ENCODE data around the gene CACHD1.

- no peak for TF ChIP-seq CTCF (IDR thresholded peaks at IDR 0.05; ENCODE audit: control extremely low read depth in 1 of 3, insufficient read depth in 1 of 3, low read depth in 1 of 3, low read length in 3 of 3)
- no peak for TF ChIP-seq POLR2A (IDR thresholded peaks at IDR 0.05; ENCODE audit: control extremely low read depth in 1 of 2, low read depth in 2 of 2, low read length in 2 of 2)
- TF ChIP-seq EZH2 (IDR thresholded peaks at IDR 0.05; ENCODE audit: low read depth, low read length, severe bottlenecking), result no peak
- TF ChIP-seq POLR2AphosphoS5 (IDR thresholded peaks at IDR 0.05; ENCODE audit: low read depth, low read length), result no peak
- no peak for TF ChIP-seq CEBPB (IDR thresholded peaks at IDR 0.05; ENCODE audit: low read depth, low read length)
- TF ChIP-seq TAF1 (IDR thresholded peaks at IDR 0.05; ENCODE audit: low read depth, low read length), result no peak
- TF ChIP-seq POU5F1 (IDR thresholded peaks at IDR 0.05; ENCODE audit: low read depth, low read length), result no peak
Observed at GRCh38 chr1:64440183-64440826, 29.6 kb upstream of the CACHD1 start.

All from H1 (cell line).